Fibroblast of pulmonary artery (primary cell): ENCODE results near the gene CNIH3.
A peak's percentile ranks its signal among the peaks of the same experiment; 100 is the strongest.

Source experiments
- DNase-seq: peaks from one replicate; pipeline ENCODE4 v3.0.0-alpha.2; 2010; ENCODE audit warnings: low read depth
- H3K4me3 ChIP-seq: replicated peaks from 2 replicates; pipeline ENCODE4 v1.5.1; 2011; ENCODE audit warnings: low read depth, mild to moderate bottlenecking, control low read depth, low read length, moderate library complexity
- CTCF ChIP-seq: IDR thresholded peaks from 2 replicates; pipeline ENCODE4 v1.5.1; 2011; ENCODE audit warnings: mild to moderate bottlenecking, control low read depth, low read length, inconsistent platforms; ENCODE audit errors: missing control alignments

Gene CNIH3

GRCh38 chr1:224585051-224585450 is 31.1 kb upstream of the CNIH3 start:
- no peak for DNase-seq
- no peak for TF ChIP-seq CTCF
- H3K4me3 ChIP-seq: no peak overlapping the region

GRCh38 chr1:224587051-224587450 is 29.1 kb upstream of the CNIH3 start:
- no peak for TF ChIP-seq CTCF
- no peak overlapping the region for H3K4me3 ChIP-seq
- DNase-seq: no peak

GRCh38 chr1:224588515-224588914 is 27.6 kb upstream of the CNIH3 start:
- H3K4me3 ChIP-seq: no peak overlapping the region
- no peak for DNase-seq
- TF ChIP-seq CTCF: no peak

GRCh38 chr1:224589006-224589405 is 27.1 kb upstream of the CNIH3 start:
- peak; percentile 20 for DNase-seq
- TF ChIP-seq CTCF: no peak
- H3K4me3 ChIP-seq: no peak overlapping the region

- TF ChIP-seq CTCF: no peak
- no peak overlapping the region for H3K4me3 ChIP-seq
- DNase-seq: no peak
These were observed 24.8 kb upstream of the CNIH3 start for GRCh38 chr1:224591326-224591725.

GRCh38 chr1:224592636-224593582 is 23.2 kb upstream of the CNIH3 start:
- peak; percentile 88 for DNase-seq
- no peak for TF ChIP-seq CTCF
- H3K4me3 ChIP-seq: no peak overlapping the region

- no peak for TF ChIP-seq CTCF
- H3K4me3 ChIP-seq: no peak overlapping the region
- DNase-seq: no peak
These were observed 21.8 kb upstream of the CNIH3 start for GRCh38 chr1:224594360-224594759.
